Stimulated activated memory B cell treated with anti-CD40 and anti-IgM and Interleukin-4, amounts not matched to agents 10 μg/mL and 1 μg/mL and 100 μg/mL, for 72 hours (primary cell): ENCODE data around the gene OSBPL10.

Experiments used
- ATAC-seq: fragments of 150-1000 bp; cut with Tn5 transposase; 2 replicates; pipeline ENCODE4 v1.10.0; 2021
- H3K27ac Mint-ChIP-seq: one replicate; pipeline ENCODE4 v1.8.0; 2022; ENCODE audit warnings: mild to moderate bottlenecking, mixed read lengths
- H3K27me3 Mint-ChIP-seq: one replicate; pipeline ENCODE4 v1.8.0; 2022; ENCODE audit warnings: mixed read lengths
- H3K36me3 Mint-ChIP-seq: one replicate; pipeline ENCODE4 v1.8.0; 2022; ENCODE audit warnings: mixed read lengths
- H3K4me1 Mint-ChIP-seq: one replicate; pipeline ENCODE4 v1.8.0; 2022; ENCODE audit warnings: mixed read lengths
- H3K4me3 Mint-ChIP-seq: one replicate; pipeline ENCODE4 v1.8.0; 2022; ENCODE audit warnings: mild to moderate bottlenecking, moderate library complexity, mixed read lengths
- H3K9me3 Mint-ChIP-seq: one replicate; pipeline ENCODE4 v1.8.0; 2022; ENCODE audit warnings: mixed read lengths

Gene OSBPL10

GRCh38 chr3:31932990-31933389 lies 48.1 kb downstream of the OSBPL10 start:
- Mint-ChIP-seq H3K27me3 (no peaks in the 10 kb centered on the region), H3K36me3 (no peaks in the 10 kb centered on the region), H3K4me1 (peaks cover 46% of the 10 kb centered on the region), H3K4me3 (no peak overlapping the region), H3K9me3 (no peaks in the 10 kb centered on the region), H3K27ac (peak overlapping the region; percentile 76)
- peak; percentile 54 for ATAC-seq

GRCh38 chr3:31929826-31930502 lies 51.1 kb downstream of the OSBPL10 start:
- no peaks in the 10 kb centered on the region for H3K9me3 Mint-ChIP-seq
- peaks cover 74% of the 10 kb centered on the region for H3K4me1 Mint-ChIP-seq
- H3K4me3 Mint-ChIP-seq, result peak overlapping the region; percentile 26
- no peaks in the 10 kb centered on the region for H3K27me3 Mint-ChIP-seq
- peak; percentile 13 for ATAC-seq
- no peaks in the 10 kb centered on the region for H3K36me3 Mint-ChIP-seq
- H3K27ac Mint-ChIP-seq, result peak overlapping the region; percentile 76

GRCh38 chr3:31927811-31928210 lies 53.3 kb downstream of the OSBPL10 start:
- H3K9me3 Mint-ChIP-seq, result no peaks in the 10 kb centered on the region
- peak overlapping the region; percentile 76 for H3K27ac Mint-ChIP-seq
- peaks cover 6% of the 10 kb centered on the region for H3K36me3 Mint-ChIP-seq
- peak overlapping the region; percentile 46 for H3K4me3 Mint-ChIP-seq
- peak; percentile 66 for ATAC-seq
- H3K27me3 Mint-ChIP-seq, result no peaks in the 10 kb centered on the region
- peaks cover 78% of the 10 kb centered on the region for H3K4me1 Mint-ChIP-seq

- Mint-ChIP-seq H3K36me3 (peaks cover 13% of the 10 kb centered on the region), H3K27me3 (no peaks in the 10 kb centered on the region), H3K4me1 (peaks cover 79% of the 10 kb centered on the region), H3K9me3 (no peaks in the 10 kb centered on the region), H3K27ac (peak overlapping the region; percentile 76), H3K4me3 (peak overlapping the region; percentile 23)
- ATAC-seq, result peak; percentile 64
Measured at GRCh38 chr3:31926543-31926942, 54.5 kb downstream of the OSBPL10 start.

GRCh38 chr3:31925271-31925630 lies 55.8 kb downstream of the OSBPL10 start:
- Mint-ChIP-seq H3K36me3 (peaks cover 24% of the 10 kb centered on the region), H3K9me3 (peaks cover 2% of the 10 kb centered on the region), H3K4me1 (peaks cover 75% of the 10 kb centered on the region), H3K27ac (peak overlapping the region; percentile 76), H3K4me3 (peak overlapping the region; percentile 42), H3K27me3 (no peaks in the 10 kb centered on the region)
- peak; percentile 71 for ATAC-seq

- Mint-ChIP-seq H3K27ac (peak overlapping the region; percentile 76), H3K27me3 (no peaks in the 10 kb centered on the region), H3K36me3 (peaks cover 29% of the 10 kb centered on the region), H3K9me3 (peaks cover 7% of the 10 kb centered on the region), H3K4me3 (peak overlapping the region; percentile 42), H3K4me1 (peaks cover 78% of the 10 kb centered on the region)
- ATAC-seq, result no peak
Measured at GRCh38 chr3:31924610-31925270, 56.3 kb downstream of the OSBPL10 start.

- H3K27me3 Mint-ChIP-seq, result no peaks in the 10 kb centered on the region
- H3K36me3 Mint-ChIP-seq, result peaks cover 35% of the 10 kb centered on the region
- no peak overlapping the region for H3K4me3 Mint-ChIP-seq
- peaks cover 87% of the 10 kb centered on the region for H3K4me1 Mint-ChIP-seq
- peak overlapping the region; percentile 76 for H3K27ac Mint-ChIP-seq
- peaks cover 9% of the 10 kb centered on the region for H3K9me3 Mint-ChIP-seq
- ATAC-seq, result no peak
Measured at GRCh38 chr3:31922962-31923361, 58.1 kb downstream of the OSBPL10 start.

GRCh38 chr3:31921837-31922236 lies 59.2 kb downstream of the OSBPL10 start:
- no peak for ATAC-seq
- H3K36me3 Mint-ChIP-seq, result peaks cover 35% of the 10 kb centered on the region
- peak overlapping the region; percentile 76 for H3K27ac Mint-ChIP-seq
- H3K9me3 Mint-ChIP-seq, result peaks cover 9% of the 10 kb centered on the region
- no peaks in the 10 kb centered on the region for H3K27me3 Mint-ChIP-seq
- peaks cover 86% of the 10 kb centered on the region for H3K4me1 Mint-ChIP-seq
- H3K4me3 Mint-ChIP-seq, result no peak overlapping the region

- no peak overlapping the region for H3K4me3 Mint-ChIP-seq
- peaks cover 9% of the 10 kb centered on the region for H3K9me3 Mint-ChIP-seq
- peaks cover 36% of the 10 kb centered on the region for H3K36me3 Mint-ChIP-seq
- ATAC-seq, result no peak
- H3K27me3 Mint-ChIP-seq, result no peaks in the 10 kb centered on the region
- peaks cover 84% of the 10 kb centered on the region for H3K4me1 Mint-ChIP-seq
- H3K27ac Mint-ChIP-seq, result peak overlapping the region; percentile 94
Measured at GRCh38 chr3:31920310-31920709, 60.8 kb downstream of the OSBPL10 start.

GRCh38 chr3:31919528-31919927 lies 61.5 kb downstream of the OSBPL10 start:
- no peaks in the 10 kb centered on the region for H3K27me3 Mint-ChIP-seq
- H3K36me3 Mint-ChIP-seq, result peaks cover 41% of the 10 kb centered on the region
- H3K27ac Mint-ChIP-seq, result peak overlapping the region; percentile 94
- peaks cover 82% of the 10 kb centered on the region for H3K4me1 Mint-ChIP-seq
- no peak overlapping the region for H3K4me3 Mint-ChIP-seq
- no peak for ATAC-seq
- H3K9me3 Mint-ChIP-seq, result peaks cover 12% of the 10 kb centered on the region

GRCh38 chr3:31918179-31919150 lies 62.6 kb downstream of the OSBPL10 start:
- H3K27ac Mint-ChIP-seq, result peak overlapping the region; percentile 94
- peak; percentile 72 for ATAC-seq
- H3K4me1 Mint-ChIP-seq, result peaks cover 78% of the 10 kb centered on the region

GRCh38 chr3:31917303-31918005 lies 63.6 kb downstream of the OSBPL10 start:
- Mint-ChIP-seq H3K4me3 (peak overlapping the region; percentile 54), H3K36me3 (peaks cover 35% of the 10 kb centered on the region), H3K9me3 (peaks cover 12% of the 10 kb centered on the region), H3K4me1 (peaks cover 69% of the 10 kb centered on the region), H3K27me3 (no peaks in the 10 kb centered on the region), H3K27ac (peak overlapping the region; percentile 94)
- peak; percentile 91 for ATAC-seq

More at GRCh38 chr3:31918179-31919150, 62.6 kb downstream of the OSBPL10 start:
- H3K27me3 Mint-ChIP-seq, result no peaks in the 10 kb centered on the region
- H3K4me3 Mint-ChIP-seq, result peak overlapping the region; percentile 72
- peaks cover 41% of the 10 kb centered on the region for H3K36me3 Mint-ChIP-seq
- peaks cover 12% of the 10 kb centered on the region for H3K9me3 Mint-ChIP-seq

GRCh38 chr3:31911643-31912042 lies 69.4 kb downstream of the OSBPL10 start:
- H3K27me3 Mint-ChIP-seq, result no peaks in the 10 kb centered on the region
- H3K4me1 Mint-ChIP-seq, result peaks cover 56% of the 10 kb centered on the region
- peaks cover 2% of the 10 kb centered on the region for H3K9me3 Mint-ChIP-seq
- peaks cover 12% of the 10 kb centered on the region for H3K36me3 Mint-ChIP-seq
- ATAC-seq, result no peak
- H3K27ac Mint-ChIP-seq, result no peak overlapping the region
- no peak overlapping the region for H3K4me3 Mint-ChIP-seq

GRCh38 chr3:31911124-31911523 lies 69.9 kb downstream of the OSBPL10 start:
- peaks cover 2% of the 10 kb centered on the region for H3K9me3 Mint-ChIP-seq
- H3K4me3 Mint-ChIP-seq, result no peak overlapping the region
- ATAC-seq, result no peak
- H3K36me3 Mint-ChIP-seq, result peaks cover 12% of the 10 kb centered on the region
- H3K27me3 Mint-ChIP-seq, result no peaks in the 10 kb centered on the region
- H3K4me1 Mint-ChIP-seq, result peaks cover 56% of the 10 kb centered on the region
- no peak overlapping the region for H3K27ac Mint-ChIP-seq
